NCI-H2107 treated with DMSO at 0.1 percent for 48 hours (cell line): Measurements from ENCODE around the gene LDLRAD4.
A peak's percentile ranks its signal among the peaks of the same experiment; 100 is the strongest.
"Not testable (repeated sequence)": the region's sequence is repeated elsewhere in the genome, so short reads cannot be mapped to it uniquely, and the experiment has no call there.

ENCODE experiments used
- DNase-seq: peaks from one replicate; lab custom pipeline; 2025; ENCODE audit not compliant: unreplicated experiment; lab: John Stamatoyannopoulos, UW

LDLRAD4 gene

GRCh38 chr18:13454363-13455150 lies 236.0 kb downstream of the LDLRAD4 start:
- no peak for DNase-seq

DNA sequence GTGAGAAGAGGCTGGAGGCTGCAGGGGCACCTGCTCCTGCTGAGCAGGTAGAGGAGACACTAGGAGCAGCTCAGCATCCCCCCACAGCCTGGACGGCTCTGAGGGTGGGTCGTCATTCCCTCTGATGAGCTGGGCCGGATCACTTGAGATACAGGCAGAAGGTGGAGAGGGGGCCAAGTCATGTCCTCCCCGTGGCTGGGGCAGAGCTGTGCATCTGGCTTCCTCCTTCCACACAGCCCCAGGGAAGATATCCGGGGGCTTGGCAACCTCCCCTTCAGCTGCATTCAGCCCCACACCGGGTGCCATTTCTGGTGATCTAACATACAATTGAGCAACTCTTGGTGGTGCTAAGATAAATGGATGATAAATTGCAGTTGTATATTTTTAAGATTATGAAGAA lies 236.9 kb downstream of the LDLRAD4 start:
- no peak for DNase-seq

- peak; percentile 9 for DNase-seq
Observed at GRCh38 chr18:13455960-13456481, 237.5 kb downstream of the LDLRAD4 start.

GRCh38 chr18:13456736-13457271 lies 238.2 kb downstream of the LDLRAD4 start:
- DNase-seq = no peak

GRCh38 chr18:13457327-13457726 lies 238.8 kb downstream of the LDLRAD4 start:
- DNase-seq = no peak

GRCh38 chr18:13460946-13461345 lies 242.4 kb downstream of the LDLRAD4 start:
- DNase-seq = no peak

GRCh38 chr18:13461469-13461868 lies 242.9 kb downstream of the LDLRAD4 start:
- no peak for DNase-seq

- DNase-seq = peak; percentile 6
Observed at GRCh38 chr18:13461936-13462335, 243.4 kb downstream of the LDLRAD4 start.

DNA sequence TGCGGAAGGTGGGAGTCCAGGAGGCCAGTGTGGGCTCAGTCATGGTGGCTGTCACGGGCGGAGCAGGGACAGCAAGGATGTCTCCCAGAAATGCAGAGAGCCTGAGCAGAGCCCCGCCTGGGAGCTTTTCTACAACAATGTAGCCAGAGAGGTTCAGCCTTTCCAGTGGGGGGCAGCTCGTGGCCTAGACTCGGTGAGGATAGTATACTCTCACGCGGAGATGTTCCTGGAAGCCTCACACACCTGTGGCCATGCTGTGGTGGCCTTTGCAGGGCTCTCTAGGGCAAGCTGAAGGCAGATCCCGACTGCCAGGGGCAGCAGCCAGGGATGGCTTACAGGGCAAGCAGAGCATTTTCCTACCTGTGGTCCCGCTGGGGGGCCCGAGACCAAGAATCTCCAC lies 244.1 kb downstream of the LDLRAD4 start:
- no peak for DNase-seq

- no peak for DNase-seq
Observed at GRCh38 chr18:13463526-13464210, 245.1 kb downstream of the LDLRAD4 start.

DNA sequence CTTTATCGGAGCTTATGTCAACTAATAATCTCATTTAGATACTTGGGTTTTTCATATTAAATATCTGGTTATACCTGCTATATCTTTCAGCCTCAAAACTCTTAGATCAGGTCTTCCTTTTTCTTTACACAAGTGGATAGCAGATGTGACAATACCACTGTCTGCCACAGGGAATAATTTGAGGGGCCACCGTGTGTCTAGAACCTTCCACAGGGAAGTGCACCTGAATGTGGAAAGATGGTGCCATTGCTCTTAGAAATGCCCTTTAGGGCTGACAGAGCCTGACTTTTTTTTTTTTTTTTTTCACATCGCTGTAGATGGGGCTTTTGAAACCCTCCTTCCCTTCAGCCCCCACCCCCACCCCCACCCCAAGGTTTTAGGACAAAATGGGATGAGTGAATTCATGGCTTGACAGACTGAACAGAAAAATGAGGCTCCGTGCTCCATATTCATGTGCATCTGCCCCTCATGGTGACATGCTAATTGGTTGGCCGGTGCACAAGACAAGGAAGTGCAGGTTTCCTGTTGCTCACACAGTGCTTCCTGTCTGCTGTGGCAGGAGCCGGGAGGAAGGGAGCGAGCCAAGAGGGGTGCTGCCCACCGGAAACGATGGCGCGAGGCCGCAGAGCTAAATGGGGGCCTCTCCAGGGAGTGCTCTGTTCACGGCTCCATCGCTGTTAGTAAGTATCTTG lies 246.0 kb downstream of the LDLRAD4 start:
- no peak for DNase-seq

DNA sequence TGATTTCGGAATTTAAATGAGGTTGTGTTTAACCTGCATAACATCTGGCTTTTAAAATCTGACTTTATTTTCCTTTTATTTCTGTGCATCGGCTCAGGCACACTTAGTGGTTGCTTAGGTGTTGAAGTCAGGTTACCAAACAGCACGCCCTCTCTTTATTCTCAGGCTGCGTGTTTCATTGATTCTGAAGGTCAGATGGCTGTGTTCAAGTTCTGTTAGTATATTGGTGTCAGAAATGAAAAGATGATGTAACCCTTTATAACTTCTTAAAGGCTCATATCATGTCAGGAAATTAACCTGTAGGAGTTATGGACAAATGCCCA lies 246.5 kb downstream of the LDLRAD4 start:
- DNase-seq = no peak

DNA sequence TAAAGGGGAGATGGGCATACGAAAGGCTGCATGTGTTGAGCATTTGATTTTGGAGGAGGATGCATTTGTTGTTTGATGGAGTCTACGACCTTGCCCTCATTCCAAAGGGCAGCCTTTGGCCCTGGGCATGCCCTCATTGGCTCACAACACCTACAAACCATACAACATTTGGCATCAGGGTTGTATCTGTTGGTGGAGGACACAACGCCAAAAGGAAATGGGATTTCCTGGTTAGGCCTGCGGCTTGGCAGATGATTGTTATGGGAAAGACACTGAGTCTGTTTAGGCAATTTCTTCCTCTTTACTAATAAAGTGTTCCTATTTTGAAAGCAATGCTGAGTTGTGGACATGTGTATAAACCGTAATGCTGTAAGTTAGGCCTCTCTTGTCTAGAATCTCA lies 246.9 kb downstream of the LDLRAD4 start:
- no peak for DNase-seq

DNA sequence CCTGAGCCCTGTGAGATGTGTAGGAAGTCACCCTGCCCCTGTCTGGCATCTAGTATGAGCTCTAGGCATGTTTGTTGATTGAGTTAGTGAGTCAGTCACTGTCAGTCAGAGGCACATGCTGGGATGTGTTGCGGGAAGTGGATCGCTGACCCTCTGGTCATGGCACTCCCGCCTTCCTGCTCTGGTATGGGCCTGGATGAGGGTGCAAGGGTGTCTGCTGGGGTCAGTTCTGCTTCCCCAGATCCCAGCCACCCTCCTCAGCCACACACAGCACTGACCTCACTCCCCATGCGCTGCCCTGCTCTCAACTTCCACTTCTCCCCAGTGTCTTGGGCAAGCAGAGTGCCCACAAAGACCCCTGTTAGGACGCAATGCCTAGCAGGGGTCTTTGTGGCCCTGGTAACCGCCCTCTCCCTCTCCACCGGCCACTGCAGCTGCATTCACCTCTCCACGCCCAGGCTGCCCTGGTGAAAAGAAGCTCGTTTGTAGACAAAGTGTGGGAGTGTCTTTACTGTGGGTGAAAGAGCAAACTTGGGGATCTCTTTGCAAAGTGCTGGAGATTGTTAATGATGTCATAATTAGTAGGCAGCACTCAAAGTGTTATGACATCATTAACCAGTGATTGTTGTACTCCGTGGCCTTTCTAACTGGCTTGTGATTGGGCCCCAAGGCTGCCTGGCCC lies 252.1 kb downstream of the LDLRAD4 start:
- DNase-seq = no peak

DNA sequence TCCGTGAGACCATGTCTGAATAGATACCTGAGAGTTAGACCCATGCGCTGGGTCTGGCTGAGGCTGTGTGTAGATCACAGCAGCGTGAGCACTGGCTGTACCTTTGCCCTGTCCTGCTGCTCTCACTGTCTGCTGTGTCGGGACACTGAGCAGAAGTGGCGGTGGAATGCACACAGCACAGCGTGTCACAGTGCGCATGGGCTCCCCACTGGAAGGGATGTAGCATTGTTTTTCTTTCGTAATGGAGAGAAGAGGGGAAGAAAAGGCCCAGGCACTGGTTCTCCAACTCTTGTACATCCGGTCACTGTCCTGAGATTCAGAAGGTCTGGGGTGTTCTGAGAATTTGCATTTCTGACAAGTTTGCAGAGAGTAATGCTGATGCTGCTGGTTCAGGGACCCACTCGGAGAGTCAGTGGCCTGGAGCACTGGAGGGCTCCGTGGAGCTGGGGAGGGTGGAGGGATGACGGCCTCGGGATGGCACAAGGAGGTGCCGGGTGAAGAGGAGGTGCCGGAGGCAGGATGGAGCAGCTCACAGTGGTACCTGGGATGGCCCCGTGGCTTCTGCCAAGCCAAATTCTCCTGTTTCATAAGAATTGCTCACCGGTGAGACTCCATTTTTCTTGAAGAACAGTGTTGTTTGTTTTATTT lies 252.8 kb downstream of the LDLRAD4 start:
- no peak for DNase-seq

- DNase-seq = peak; percentile 5
Observed at GRCh38 chr18:13471971-13472628, 253.5 kb downstream of the LDLRAD4 start.

DNA sequence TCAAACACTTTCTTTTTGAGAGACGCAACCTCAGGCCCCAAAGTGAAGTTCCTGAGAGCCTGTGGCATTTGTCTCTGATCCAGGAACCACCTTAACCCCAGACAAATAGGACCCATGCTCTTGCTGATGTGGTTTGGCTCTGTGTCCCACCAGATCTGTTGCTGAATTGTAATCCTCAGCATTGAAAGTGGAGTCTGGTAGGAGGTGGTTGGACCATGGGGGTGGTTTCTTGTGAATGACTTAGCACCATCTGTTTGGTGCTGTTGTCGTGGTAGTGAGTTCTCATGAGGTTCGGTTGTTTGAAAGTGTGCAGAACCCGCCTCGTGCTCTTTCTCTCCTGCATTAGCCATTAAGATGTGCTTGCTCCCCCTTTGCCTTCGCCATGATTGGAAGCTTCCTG lies 255.2 kb downstream of the LDLRAD4 start:
- no peak for DNase-seq

- no peak for DNase-seq
Observed at GRCh38 chr18:13474336-13474735, 255.8 kb downstream of the LDLRAD4 start.

GRCh38 chr18:13474907-13475545 lies 256.5 kb downstream of the LDLRAD4 start:
- no peak for DNase-seq

- DNase-seq = not testable (repeated sequence)
Observed at GRCh38 chr18:13476312-13476711, 257.8 kb downstream of the LDLRAD4 start.
